NT2/D1 (cell line): ENCODE measurements around the gene NTM.

Experiments
- YY1 ChIP-seq: IDR thresholded peaks from 2 replicates; pipeline ENCODE4 v1.6.1; 2011; ENCODE audit not compliant: insufficient read length, insufficient read depth
- ZNF274 ChIP-seq: IDR thresholded peaks from 2 replicates; pipeline ENCODE4 v1.6.1; 2011; ENCODE audit warnings: mild to moderate bottlenecking, low read depth, low read length

DNA sequence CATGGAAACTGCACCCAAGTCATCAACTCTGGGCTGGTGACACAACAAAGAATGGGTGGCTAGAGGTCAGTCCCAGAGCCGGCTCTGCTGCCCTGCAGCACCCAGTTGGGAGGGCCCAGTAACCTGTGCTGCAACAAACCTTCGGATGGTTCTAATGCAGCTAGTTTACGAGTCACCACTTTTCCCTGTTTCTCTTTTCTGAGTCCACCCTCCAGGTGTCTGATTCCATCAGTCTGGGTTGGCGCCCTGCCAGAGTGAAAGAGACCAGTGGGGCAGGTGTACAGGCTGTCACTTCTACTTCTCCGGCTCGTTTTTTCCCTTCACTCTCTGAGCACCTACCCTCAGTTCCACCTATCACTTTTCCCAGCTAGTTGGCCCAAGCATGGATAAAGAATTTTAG lies 572.9 kb downstream of the NTM start:
- TF ChIP-seq YY1 (no peak), ZNF274 (no peak)
